Activated CD4-positive, CD25-positive, alpha-beta regulatory T cell (primary cell): ENCODE data around the gene COMMD1.
"Not testable (repeated sequence)": the region's sequence is repeated elsewhere in the genome, so short reads cannot be mapped to it uniquely, and the experiment has no call there.

Source experiments
- DNase-seq, 4 experiments: peaks; one replicate each; lab custom pipeline; 2025; lab: John Stamatoyannopoulos, UW

Gene COMMD1

GRCh38 chr2:61905372-61906185 is at the start of gene COMMD1:
TSS of gene COMMD1 (plus strand) at chr2:61905674. CDS start at chr2:61905679, 5 bp downstream.
- peak; percentile 61 to 73 (median 65) for DNase-seq

- no peak for DNase-seq
Observed at GRCh38 chr2:61857224-61857623, 48.2 kb upstream of the COMMD1 start.

GRCh38 chr2:61862085-61862484 is 43.4 kb upstream of the COMMD1 start:
- DNase-seq: no peak

GRCh38 chr2:61866482-61867089 is 38.9 kb upstream of the COMMD1 start:
- not testable (repeated sequence) for DNase-seq

- no peak for DNase-seq
Observed at GRCh38 chr2:61876400-61876799, 29.1 kb upstream of the COMMD1 start.

- DNase-seq: no peak
Observed at GRCh38 chr2:61877571-61878245, 27.8 kb upstream of the COMMD1 start.

- DNase-seq: no peak
Observed at GRCh38 chr2:61878761-61879160, 26.7 kb upstream of the COMMD1 start.

GRCh38 chr2:61879351-61879750 is 26.1 kb upstream of the COMMD1 start:
- not testable (repeated sequence) for DNase-seq

GRCh38 chr2:61882850-61883249 is 22.6 kb upstream of the COMMD1 start:
- no peak for DNase-seq

- DNase-seq: no peak
Observed at GRCh38 chr2:61885896-61886603, 19.4 kb upstream of the COMMD1 start.

GRCh38 chr2:61887717-61888266 is 17.7 kb upstream of the COMMD1 start:
- DNase-seq: no peak

GRCh38 chr2:61888267-61889055 is 17.0 kb upstream of the COMMD1 start, which contains the start of gene CCT4:
TSS of gene CCT4 (minus strand) at chr2:61888656. CDS start at chr2:61888507, 149 bp downstream.
- peak; percentile 78 to 86 (median 84) for DNase-seq

GRCh38 chr2:61898810-61899209 is 6.7 kb upstream of the COMMD1 start:
- DNase-seq: no peak

- DNase-seq: no peak
Observed at GRCh38 chr2:61900281-61900680, 5.2 kb upstream of the COMMD1 start.

- no peak for DNase-seq
Observed at GRCh38 chr2:61906186-61906470, 654 bp downstream of the COMMD1 start.

GRCh38 chr2:61909116-61909515 is 3.6 kb downstream of the COMMD1 start:
- no peak for DNase-seq

GRCh38 chr2:61910603-61911002 is 5.1 kb downstream of the COMMD1 start:
- DNase-seq: no peak

- no peak for DNase-seq
Observed at GRCh38 chr2:61911510-61911909, 6.0 kb downstream of the COMMD1 start.

GRCh38 chr2:61914794-61915193 is 9.3 kb downstream of the COMMD1 start:
- not testable (repeated sequence) for DNase-seq

GRCh38 chr2:61920548-61920947 is 15.1 kb downstream of the COMMD1 start:
- no peak for DNase-seq

GRCh38 chr2:61922714-61923113 is 17.2 kb downstream of the COMMD1 start:
- no peak for DNase-seq
